Skeletal muscle tissue (tissue), 4 donors: ENCODE results near the gene SEMG2. TPM values are rescaled to one million over a fixed set of nuclear protein-coding genes. Genes with fewer than 3 reads are reported as not detected.

Experiments
- H3K27ac ChIP-seq: one replicate; pipeline ENCODE4 v1.7.0; 2013; ENCODE audit warnings: mild to moderate bottlenecking, low read depth, low read length, inconsistent platforms
- H3K27me3 ChIP-seq, 3 donors: one replicate each; pipeline ENCODE4 v1.7.0; 2013; ENCODE audit warnings: low read length in 3 of 3; ENCODE audit not compliant: control insufficient read depth in 3 of 3, insufficient read depth in 3 of 3
- H3K36me3 ChIP-seq, 3 donors: one replicate each; pipeline ENCODE4 v1.7.0; 2013; ENCODE audit warnings: low read length in 3 of 3; ENCODE audit not compliant: control insufficient read depth in 3 of 3, insufficient read depth in 3 of 3
- H3K4me1 ChIP-seq, 3 donors: one replicate each; pipeline ENCODE4 v1.7.0; 2013; ENCODE audit warnings: low read length in 3 of 3, mild to moderate bottlenecking in 3 of 3; ENCODE audit not compliant: control insufficient read depth in 3 of 3, insufficient read depth in 3 of 3
- H3K4me3 ChIP-seq, 3 donors: one replicate each; pipeline ENCODE4 v1.7.0; 2013; ENCODE audit warnings: low read length in 3 of 3
- H3K9ac ChIP-seq, 3 donors: one replicate each; pipeline ENCODE4 v1.7.0; 2013; ENCODE audit warnings: low read length in 3 of 3, mild to moderate bottlenecking in 3 of 3, moderate library complexity in 2 of 3, low read depth in 1 of 3
- H3K9me3 ChIP-seq, 3 donors: one replicate each; pipeline ENCODE4 v1.7.0; 2013; ENCODE audit warnings: low read length in 3 of 3; ENCODE audit not compliant: control insufficient read depth in 3 of 3
- total RNA-seq: library from RNA; depleted of rRNA; stranded (reverse); fragments of >200 nt; gene quantifications from one replicate; pipeline ENCODE4 v1.2.3, GENCODE V29; 2014
- donor health status: Osteomylitis.

The SEMG2 gene
- total RNA-seq, 1 donor from 2014 or later: not detected

GRCh38 chr20:45254383-45255262 is 33.5 kb downstream of the SEMG2 start, which contains the start of gene SLPI:
Gene SLPI (minus strand): TSS chr20:45254564. CDS start chr20:45254543, 21 bp downstream.
- Histone ChIP-seq H3K4me3 (peak within 1 kb of the TSS; percentile 10 to 34 (median 24)), H3K27ac (peak within 1 kb of the TSS; percentile 59), H3K36me3 (no peaks in the 10 kb centered on the region), H3K27me3 (peaks cover 0 to 12% (median 0%) of the 10 kb centered on the region in 3 donors), H3K4me1 (peaks cover 15 to 27% (median 20%) of the 10 kb centered on the region in 3 donors), H3K9me3 (no peaks in the 10 kb centered on the region), H3K9ac (peak within 1 kb of the TSS in 1 of 3 donors; percentile 34)

- Histone ChIP-seq H3K4me3 (no peak overlapping the region), H3K36me3 (no peaks in the 10 kb centered on the region), H3K27ac (no peak overlapping the region), H3K9me3 (no peaks in the 10 kb centered on the region), H3K9ac (no peak overlapping the region), H3K4me1 (peaks cover 15 to 27% (median 20%) of the 10 kb centered on the region in 3 donors), H3K27me3 (peaks cover 0 to 12% (median 2%) of the 10 kb centered on the region in 3 donors)
Observed at GRCh38 chr20:45257161-45257560, 36.0 kb downstream of the SEMG2 start.

- Histone ChIP-seq H3K27ac (no peak overlapping the region), H3K4me1 (peaks cover 15 to 25% (median 20%) of the 10 kb centered on the region in 3 donors), H3K27me3 (peaks cover 0 to 12% (median 2%) of the 10 kb centered on the region in 3 donors), H3K4me3 (no peak overlapping the region), H3K36me3 (no peaks in the 10 kb centered on the region), H3K9ac (no peak overlapping the region), H3K9me3 (no peaks in the 10 kb centered on the region)
Observed at GRCh38 chr20:45257711-45258110, 36.5 kb downstream of the SEMG2 start.

- H3K27me3 ChIP-seq: peaks cover 0 to 12% (median 2%) of the 10 kb centered on the region in 3 donors
- no peak overlapping the region for H3K9ac ChIP-seq
- no peaks in the 10 kb centered on the region for H3K36me3 ChIP-seq
- peaks cover 13 to 20% (median 18%) of the 10 kb centered on the region in 3 donors for H3K4me1 ChIP-seq
- H3K9me3 ChIP-seq: no peaks in the 10 kb centered on the region
- no peak overlapping the region for H3K4me3 ChIP-seq
- no peak overlapping the region for H3K27ac ChIP-seq
Observed at GRCh38 chr20:45258259-45258658, 37.1 kb downstream of the SEMG2 start.

GRCh38 chr20:45258664-45259063 is 37.5 kb downstream of the SEMG2 start:
- no peak overlapping the region for H3K27ac ChIP-seq
- no peak overlapping the region for H3K9ac ChIP-seq
- H3K4me3 ChIP-seq: no peak overlapping the region
- no peaks in the 10 kb centered on the region for H3K36me3 ChIP-seq
- H3K9me3 ChIP-seq: no peaks in the 10 kb centered on the region
- H3K27me3 ChIP-seq: peaks cover 0 to 12% (median 2%) of the 10 kb centered on the region in 3 donors
- peaks cover 11 to 18% (median 15%) of the 10 kb centered on the region in 3 donors for H3K4me1 ChIP-seq

GRCh38 chr20:45263556-45264266 is 42.5 kb downstream of the SEMG2 start:
- H3K27me3 ChIP-seq: peaks cover 0 to 13% (median 2%) of the 10 kb centered on the region in 3 donors
- H3K9ac ChIP-seq: no peak overlapping the region
- no peaks in the 10 kb centered on the region for H3K36me3 ChIP-seq
- H3K4me3 ChIP-seq: no peak overlapping the region
- no peaks in the 10 kb centered on the region for H3K9me3 ChIP-seq
- H3K4me1 ChIP-seq: no peaks in the 10 kb centered on the region
- H3K27ac ChIP-seq: no peak overlapping the region

- H3K4me1 ChIP-seq: no peaks in the 10 kb centered on the region
- no peaks in the 10 kb centered on the region for H3K36me3 ChIP-seq
- H3K9ac ChIP-seq: no peak overlapping the region
- no peak overlapping the region for H3K4me3 ChIP-seq
- H3K27ac ChIP-seq: no peak overlapping the region
- H3K9me3 ChIP-seq: no peaks in the 10 kb centered on the region
- peaks cover 0 to 11% (median 0%) of the 10 kb centered on the region in 3 donors for H3K27me3 ChIP-seq
Observed at GRCh38 chr20:45266977-45267376, 45.8 kb downstream of the SEMG2 start.

GRCh38 chr20:45268531-45268930 is 47.4 kb downstream of the SEMG2 start:
- H3K9me3 ChIP-seq: no peaks in the 10 kb centered on the region
- H3K4me1 ChIP-seq: no peaks in the 10 kb centered on the region
- H3K9ac ChIP-seq: no peak overlapping the region
- peaks cover 0 to 11% (median 0%) of the 10 kb centered on the region in 3 donors for H3K27me3 ChIP-seq
- H3K27ac ChIP-seq: no peak overlapping the region
- no peaks in the 10 kb centered on the region for H3K36me3 ChIP-seq
- H3K4me3 ChIP-seq: no peak overlapping the region

GRCh38 chr20:45269056-45269455 is 47.9 kb downstream of the SEMG2 start:
- Histone ChIP-seq H3K27me3 (peaks cover 0 to 11% (median 0%) of the 10 kb centered on the region in 3 donors), H3K4me1 (no peaks in the 10 kb centered on the region), H3K36me3 (no peaks in the 10 kb centered on the region), H3K9ac (no peak overlapping the region), H3K27ac (no peak overlapping the region), H3K9me3 (no peaks in the 10 kb centered on the region), H3K4me3 (no peak overlapping the region)
